ENCODE data around the gene CEP152.

Gene CEP152

DNA sequence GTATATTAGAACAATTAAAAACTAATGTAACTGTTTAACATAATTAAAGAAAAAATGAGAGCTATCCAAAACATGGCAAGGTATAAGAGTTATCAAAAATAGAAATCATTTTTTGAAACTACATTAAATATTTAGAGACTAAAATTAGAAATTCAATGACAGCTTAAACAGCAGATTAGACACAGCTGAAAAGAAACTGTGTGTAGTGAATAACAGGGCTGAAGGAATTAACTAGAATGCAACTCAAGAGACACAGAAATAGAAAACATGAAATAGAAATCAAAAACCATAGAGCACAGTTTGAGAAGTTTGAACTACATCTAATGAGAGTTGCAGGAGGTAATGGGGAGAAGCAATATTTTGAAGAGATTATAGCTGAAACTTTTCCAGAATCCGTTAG is 105.5 kb downstream of the CEP152 start:
- Histone ChIP-seq H3K27ac (ENCODE audit: low read depth, low read length) (no peak overlapping the region), H3K4me3 (ENCODE audit: low read depth, low read length) (no peak overlapping the region)

DNA sequence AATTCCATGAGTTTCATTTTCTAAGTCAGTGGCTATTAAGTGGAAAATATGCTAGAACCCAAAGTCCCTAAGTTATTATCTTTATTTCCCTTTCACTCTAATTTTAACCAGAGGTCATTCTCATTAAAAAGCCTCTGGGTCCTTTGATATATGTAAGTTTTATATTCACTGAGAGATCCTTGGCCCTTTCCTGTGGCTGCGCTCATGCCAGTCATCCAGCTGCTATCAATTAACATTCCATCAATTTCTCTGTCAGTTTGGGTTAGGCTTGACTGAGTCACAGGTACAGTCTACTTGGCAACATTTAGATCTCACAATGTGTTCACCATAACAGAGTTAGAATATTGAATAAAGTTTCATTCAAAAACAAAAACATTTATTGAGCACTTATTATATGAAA is 107.3 kb downstream of the CEP152 start:
- Histone ChIP-seq H3K36me3 (ENCODE audit: control insufficient read depth, insufficient read depth, low read length) (no peaks in the 10 kb centered on the region), H3K27ac (ENCODE audit: low read depth, low read length) (no peak overlapping the region), H3K27me3 (ENCODE audit: control insufficient read depth, insufficient read depth, low read length) (no peaks in the 10 kb centered on the region), H3K4me3 (ENCODE audit: low read depth, low read length) (no peak overlapping the region), H3K9me3 (ENCODE audit: control insufficient read depth, insufficient read depth, low read length) (peaks cover 5% of the 10 kb centered on the region; the same call in 1 of the 2 replicates), H3K9ac (ENCODE audit: low read depth, low read length) (no peak overlapping the region), H3K4me1 (ENCODE audit: control insufficient read depth, insufficient read depth, low read length) (no peaks in the 10 kb centered on the region)

More for the DNA sequence above, 105.5 kb downstream of the CEP152 start:
- Histone ChIP-seq H3K36me3 (ENCODE audit: control insufficient read depth, insufficient read depth, low read length) (no peaks in the 10 kb centered on the region), H3K27me3 (ENCODE audit: control insufficient read depth, insufficient read depth, low read length) (no peaks in the 10 kb centered on the region), H3K9me3 (ENCODE audit: control insufficient read depth, insufficient read depth, low read length) (peaks cover 5% of the 10 kb centered on the region; the same call in 1 of the 2 replicates), H3K9ac (ENCODE audit: low read depth, low read length) (no peak overlapping the region), H3K4me1 (ENCODE audit: control insufficient read depth, insufficient read depth, low read length) (no peaks in the 10 kb centered on the region)

DNA sequence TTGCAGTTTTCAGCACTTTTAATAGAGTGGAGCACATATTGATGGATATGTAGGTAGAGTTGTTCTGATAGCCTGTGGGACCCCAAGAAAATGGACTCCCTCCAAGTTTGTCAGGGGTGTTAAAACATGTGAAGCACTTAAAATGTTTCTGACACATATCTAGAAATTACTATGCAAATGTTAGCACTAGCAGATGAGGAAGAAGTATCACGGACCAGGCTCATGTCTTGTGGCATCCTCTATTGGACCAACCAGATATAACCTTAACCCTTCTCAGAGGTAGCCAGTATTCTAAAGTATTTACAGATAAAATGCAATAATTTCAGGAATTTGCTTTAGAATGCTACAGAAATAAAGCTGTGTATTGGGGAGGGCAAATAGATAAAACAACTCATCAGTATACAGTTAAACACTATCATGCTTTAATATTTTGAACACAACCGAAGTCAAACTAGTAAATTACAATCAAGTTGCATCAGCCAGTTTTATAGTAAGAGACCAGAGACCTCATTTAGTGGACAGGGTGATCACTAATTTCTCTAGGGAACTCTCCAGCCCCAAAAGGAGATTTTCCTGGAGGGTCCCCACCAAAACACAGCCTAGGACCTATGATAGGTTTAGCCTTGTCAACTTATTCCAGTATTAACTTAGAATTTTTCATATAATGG is 108.2 kb downstream of the CEP152 start:
- H3K27me3 ChIP-seq (ENCODE audit: control insufficient read depth, insufficient read depth, low read length) = no peaks in the 10 kb centered on the region
- no peak overlapping the region for H3K9ac ChIP-seq (ENCODE audit: low read depth, low read length)
- no peaks in the 10 kb centered on the region for H3K36me3 ChIP-seq (ENCODE audit: control insufficient read depth, insufficient read depth, low read length)
- H3K4me3 ChIP-seq (ENCODE audit: low read depth, low read length) = no peak overlapping the region
- H3K9me3 ChIP-seq (ENCODE audit: control insufficient read depth, insufficient read depth, low read length) = peaks cover 5% of the 10 kb centered on the region; the same call in 1 of the 2 replicates
- no peak overlapping the region for H3K27ac ChIP-seq (ENCODE audit: low read depth, low read length)
- H3K4me1 ChIP-seq (ENCODE audit: control insufficient read depth, insufficient read depth, low read length) = no peaks in the 10 kb centered on the region

DNA sequence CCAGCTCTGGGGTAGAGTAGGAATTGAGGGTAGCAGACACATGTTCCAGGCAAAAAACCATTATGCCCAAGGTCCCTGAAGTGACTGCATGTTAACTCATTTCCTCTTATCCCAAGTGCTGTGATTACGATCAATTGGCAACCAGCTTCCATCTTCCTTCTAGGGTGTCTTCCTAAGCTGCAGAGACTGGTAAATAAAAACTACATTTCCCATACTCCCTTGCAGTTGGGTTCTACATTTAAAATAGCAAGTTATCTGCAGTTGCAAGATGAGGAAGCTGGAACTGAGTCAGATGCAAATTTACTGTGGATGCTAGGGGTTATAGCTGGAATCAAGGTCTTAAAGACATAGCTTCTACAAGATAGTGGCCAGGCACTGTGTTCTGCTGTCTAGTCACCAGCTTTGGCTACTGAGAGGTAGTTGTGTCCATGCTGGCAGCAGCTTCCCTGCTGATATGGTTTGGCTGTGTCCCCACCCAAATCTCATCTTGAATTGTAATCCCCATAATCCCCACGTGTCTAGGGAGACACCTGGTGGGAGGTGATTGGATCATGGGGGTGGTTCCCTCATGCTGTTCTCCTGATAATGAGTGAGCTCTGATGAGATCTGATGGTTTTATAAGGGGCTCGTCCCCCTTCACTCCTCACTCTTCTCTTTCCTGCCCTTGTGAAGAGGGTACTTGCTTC is 114.1 kb downstream of the CEP152 start:
- H3K4me1 ChIP-seq (ENCODE audit: control insufficient read depth, insufficient read depth, low read length) = no peaks in the 10 kb centered on the region
- no peaks in the 10 kb centered on the region for H3K36me3 ChIP-seq (ENCODE audit: control insufficient read depth, insufficient read depth, low read length)
- no peak overlapping the region for H3K27ac ChIP-seq (ENCODE audit: low read depth, low read length)
- no peak overlapping the region for H3K9ac ChIP-seq (ENCODE audit: low read depth, low read length)
- no peaks in the 10 kb centered on the region for H3K9me3 ChIP-seq (ENCODE audit: control insufficient read depth, insufficient read depth, low read length)
- no peak overlapping the region for H3K4me3 ChIP-seq (ENCODE audit: low read depth, low read length)
- H3K27me3 ChIP-seq (ENCODE audit: control insufficient read depth, insufficient read depth, low read length) = no peaks in the 10 kb centered on the region

DNA sequence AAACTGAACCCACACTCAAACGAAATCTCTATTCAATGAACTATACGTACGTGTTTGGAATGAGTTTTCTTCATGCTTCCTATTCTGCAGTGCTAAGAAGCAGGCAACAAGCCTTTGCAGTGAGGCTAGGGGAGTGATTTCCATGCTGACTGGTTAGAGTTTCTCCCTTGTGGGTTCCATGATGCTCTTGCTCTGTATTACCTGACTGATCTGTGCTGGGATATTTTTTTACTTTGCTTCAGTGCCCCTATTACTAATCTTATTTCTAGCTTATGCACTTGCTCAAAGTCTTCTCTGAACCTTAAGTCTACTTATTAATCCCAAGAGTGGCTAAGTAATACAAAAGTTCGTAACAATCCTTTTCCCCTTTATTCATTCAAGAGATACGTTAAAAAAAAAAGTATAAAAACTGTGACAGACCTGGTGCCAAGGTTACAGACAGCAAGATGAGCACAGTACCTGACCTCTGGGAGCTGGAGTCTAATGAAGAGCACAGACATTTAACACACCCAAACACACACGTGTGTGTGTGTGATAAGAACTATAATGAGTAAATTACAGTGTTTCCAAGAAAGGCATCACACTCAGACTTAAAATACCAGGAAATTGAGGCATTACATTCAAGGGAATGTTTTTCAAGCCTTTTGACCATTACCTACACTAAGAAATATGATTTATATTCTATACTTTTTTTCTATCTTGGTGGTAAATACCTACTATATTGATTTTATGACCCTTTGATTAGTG is 114.9 kb downstream of the CEP152 start:
- H3K27me3 ChIP-seq (ENCODE audit: control insufficient read depth, insufficient read depth, low read length) = no peaks in the 10 kb centered on the region
- H3K36me3 ChIP-seq (ENCODE audit: control insufficient read depth, insufficient read depth, low read length) = no peaks in the 10 kb centered on the region
- no peak overlapping the region for H3K4me3 ChIP-seq (ENCODE audit: low read depth, low read length)
- H3K9ac ChIP-seq (ENCODE audit: low read depth, low read length) = no peak overlapping the region
- H3K4me1 ChIP-seq (ENCODE audit: control insufficient read depth, insufficient read depth, low read length) = no peaks in the 10 kb centered on the region
- H3K27ac ChIP-seq (ENCODE audit: low read depth, low read length) = no peak overlapping the region
- no peaks in the 10 kb centered on the region for H3K9me3 ChIP-seq (ENCODE audit: control insufficient read depth, insufficient read depth, low read length)

DNA sequence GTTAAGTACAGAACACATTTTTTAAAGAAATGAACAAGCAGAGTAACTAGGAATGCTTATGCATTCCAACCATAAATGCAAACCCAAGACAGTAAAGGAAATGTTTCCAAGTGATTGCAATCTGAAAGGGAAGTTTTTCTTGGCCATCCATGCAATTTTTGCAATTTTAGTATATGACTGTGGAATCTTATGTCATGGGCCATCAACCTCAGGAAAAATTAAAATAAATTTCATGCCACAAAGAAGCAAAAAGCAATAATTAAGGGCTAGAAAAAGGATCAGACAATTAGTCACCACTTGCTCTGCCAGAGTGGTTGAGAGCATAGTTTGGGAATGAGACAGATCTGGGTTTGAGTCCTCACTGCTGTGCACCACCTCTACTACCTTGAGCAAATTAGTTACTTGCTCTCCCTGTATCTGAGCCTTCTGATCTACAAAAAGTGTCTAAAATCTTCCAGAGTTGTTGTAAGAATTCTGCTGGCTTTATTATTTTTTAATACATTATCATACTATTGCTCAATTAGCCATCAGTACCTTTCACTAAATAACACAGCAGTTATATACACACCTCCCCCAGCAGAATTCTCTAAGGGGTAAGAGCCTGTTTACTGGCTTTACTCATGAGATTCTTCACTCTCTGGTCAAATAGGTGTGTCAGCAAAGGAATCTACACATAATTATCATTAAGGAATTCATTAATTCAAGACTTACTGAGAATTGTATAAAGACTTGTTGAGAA is 115.6 kb downstream of the CEP152 start:
- Histone ChIP-seq H3K27ac (ENCODE audit: low read depth, low read length) (no peak overlapping the region), H3K9me3 (ENCODE audit: control insufficient read depth, insufficient read depth, low read length) (no peaks in the 10 kb centered on the region), H3K27me3 (ENCODE audit: control insufficient read depth, insufficient read depth, low read length) (no peaks in the 10 kb centered on the region), H3K9ac (ENCODE audit: low read depth, low read length) (no peak overlapping the region), H3K36me3 (ENCODE audit: control insufficient read depth, insufficient read depth, low read length) (no peaks in the 10 kb centered on the region), H3K4me3 (ENCODE audit: low read depth, low read length) (no peak overlapping the region), H3K4me1 (ENCODE audit: control insufficient read depth, insufficient read depth, low read length) (no peaks in the 10 kb centered on the region)

DNA sequence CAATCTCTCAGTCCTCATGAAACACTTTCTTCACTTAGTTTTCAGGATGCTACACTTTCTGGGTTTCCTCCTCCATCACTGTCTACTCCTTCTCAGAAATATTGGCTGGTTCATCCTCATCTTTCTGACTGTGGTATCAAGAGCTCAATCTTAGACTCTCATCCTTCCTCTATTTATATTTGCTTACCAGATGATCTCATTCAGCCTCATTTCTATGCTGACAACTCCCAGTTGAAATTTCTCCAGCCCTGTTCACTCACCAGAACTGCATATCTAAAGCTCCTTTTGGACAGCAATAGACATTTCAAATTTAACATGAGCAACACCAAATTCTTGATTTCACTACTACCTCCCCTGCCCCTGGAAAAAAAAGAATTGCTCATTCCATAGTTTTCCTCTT is 117.4 kb downstream of the CEP152 start:
- no peak overlapping the region for H3K9ac ChIP-seq (ENCODE audit: low read depth, low read length)
- H3K9me3 ChIP-seq (ENCODE audit: control insufficient read depth, insufficient read depth, low read length) = no peaks in the 10 kb centered on the region
- no peaks in the 10 kb centered on the region for H3K4me1 ChIP-seq (ENCODE audit: control insufficient read depth, insufficient read depth, low read length)
- no peaks in the 10 kb centered on the region for H3K27me3 ChIP-seq (ENCODE audit: control insufficient read depth, insufficient read depth, low read length)
- no peak overlapping the region for H3K27ac ChIP-seq (ENCODE audit: low read depth, low read length)
- no peak overlapping the region for H3K4me3 ChIP-seq (ENCODE audit: low read depth, low read length)
- no peaks in the 10 kb centered on the region for H3K36me3 ChIP-seq (ENCODE audit: control insufficient read depth, insufficient read depth, low read length)

DNA sequence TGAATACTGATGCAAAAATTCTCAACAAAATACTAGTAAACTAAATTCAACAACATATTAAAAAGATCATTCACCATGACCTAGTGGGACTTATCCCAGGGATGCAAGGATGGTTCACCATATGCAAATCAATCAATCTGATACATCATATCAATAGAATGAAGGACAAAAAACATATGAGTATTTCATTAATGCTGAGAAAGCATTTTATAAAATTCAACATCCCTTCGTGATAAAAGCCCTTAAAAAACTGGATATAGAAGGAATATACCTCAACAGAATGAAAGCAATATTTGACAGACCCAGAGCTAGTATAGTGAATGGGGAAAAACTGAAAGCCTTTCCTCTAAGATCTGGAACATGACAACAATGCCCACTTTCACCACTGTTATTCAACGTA is 122.4 kb downstream of the CEP152 start:
- H3K36me3 ChIP-seq (ENCODE audit: control insufficient read depth, insufficient read depth, low read length) = no peaks in the 10 kb centered on the region
- H3K27ac ChIP-seq (ENCODE audit: low read depth, low read length) = no peak overlapping the region
- H3K4me1 ChIP-seq (ENCODE audit: control insufficient read depth, insufficient read depth, low read length) = no peaks in the 10 kb centered on the region
- no peak overlapping the region for H3K4me3 ChIP-seq (ENCODE audit: low read depth, low read length)
- H3K9me3 ChIP-seq (ENCODE audit: control insufficient read depth, insufficient read depth, low read length) = no peaks in the 10 kb centered on the region
- H3K27me3 ChIP-seq (ENCODE audit: control insufficient read depth, insufficient read depth, low read length) = no peaks in the 10 kb centered on the region
- no peak overlapping the region for H3K9ac ChIP-seq (ENCODE audit: low read depth, low read length)

All from HUES48 (cell line).